Measurements from ENCODE around the gene SLC5A12.

GRCh38 chr11:26762089-26762488 lies 40.2 kb upstream of the SLC5A12 start:
- TF ChIP-seq CTCF (IDR thresholded peaks at IDR 0.05) (no peak), POLR2A (IDR thresholded peaks at IDR 0.05) (no peak)

Data from body of pancreas (tissue), 4 donors.